K562 (cell line): ENCODE data around the gene GAL3ST3. TPM values are rescaled to one million over a fixed set of nuclear protein-coding genes. Genes with fewer than 3 reads are reported as not detected.

Experiments used
- ATAC-seq: fragments of 200-7000 bp; cut with Tn5 transposase; 3 replicates; pipeline ENCODE4 v1.9.1; 2020; ENCODE audit warnings: moderate library complexity
- BruUV-seq: library from RNA; stranded (reverse); fragments of 400-500 nt; replicated peaks from 2 replicates; lab custom pipeline; 2021; lab: Mats Ljungman, UMichigan
- CTCF ChIA-PET: fragments of 300-600 bp; formaldehyde crosslinking; extraction: SDS; loops from one replicate; lab custom pipeline; 2021; ENCODE audit warnings: low intra/inter-chr PET ratio; lab: Yijun Ruan, JAX
- POLR2A ChIA-PET: fragments of 300-600, 350-650 bp; sonication (Branson Sonifier 250); formaldehyde crosslinking; extraction: SDS; loops from one replicate; lab custom pipeline; 2021; ENCODE audit warnings: antibody characterized with exemption, inconsistent platforms; lab: Yijun Ruan, JAX
- DNase-seq, 4 experiments: peaks; one replicate each; pipeline versions ENCODE4 v3.0.0 to v3.0.0-alpha.2; 2011 to 2018; ENCODE audit warnings: low spot score in 3 of 4, mixed read lengths in 3 of 4; ENCODE audit errors: extremely low read depth in 1 of 4
- FAIRE-seq: peaks from 2 replicates; lab custom pipeline; 2011; peaks lifted over from hg19 to GRCh38; lab: Jason Lieb, UNC
- H2AFZ ChIP-seq: 2 replicates; pipeline ENCODE4 v1.6.0; 2011; ENCODE audit warnings: low read depth, low read length, control low read depth, inconsistent platforms
- H3K27ac ChIP-seq: fragments of 200-600 bp; 3 replicates; pipeline ENCODE4 v1.8.0; 2011; ENCODE audit warnings: low read depth, mild to moderate bottlenecking, control low read depth, inconsistent platforms, low read length, moderate library complexity, mixed read lengths; ENCODE audit errors: extremely low read depth
- H3K27me3 ChIP-seq, 2 experiments: fragments of 300-600 bp in 1 of 2; 2 replicates in 1 of 2; 3 replicates in 1 of 2; pipeline versions ENCODE4 v1.6.0 to v1.8.0; 2011; ENCODE audit warnings: inconsistent platforms in 2 of 2, low read length in 2 of 2, mild to moderate bottlenecking in 1 of 2, mixed read lengths in 1 of 2, moderate library complexity in 1 of 2; ENCODE audit not compliant: control insufficient read depth in 2 of 2, insufficient read depth in 2 of 2
- H3K36me3 ChIP-seq: fragments of 300-600 bp; 3 replicates; pipeline ENCODE4 v1.8.0; 2011; ENCODE audit warnings: mild to moderate bottlenecking, low read length, inconsistent platforms; ENCODE audit not compliant: control insufficient read depth, insufficient read depth
- H3K4me1 ChIP-seq, 2 experiments: fragments of 200-600 bp in 1 of 2; replicated peaks in 1 of 2; 2 replicates in 1 of 2; 3 replicates in 1 of 2; pipeline versions ENCODE4 v1.5.1 to v1.8.0; 2011; ENCODE audit warnings: inconsistent platforms in 2 of 2, low read length in 2 of 2, mild to moderate bottlenecking in 1 of 2, mixed read lengths in 1 of 2, moderate library complexity in 1 of 2; ENCODE audit not compliant: control insufficient read depth in 2 of 2, insufficient read depth in 2 of 2
- H3K4me2 ChIP-seq: 2 replicates; pipeline ENCODE4 v1.6.1; 2011; ENCODE audit warnings: low read length, control low read depth, inconsistent platforms, mixed read lengths; ENCODE audit not compliant: insufficient read depth
- H3K4me3 ChIP-seq: fragments of 200-600 bp; sonication (generic), shearing (Covaris generic); 2 replicates; pipeline ENCODE4 v1.5.1; 2016; ENCODE audit warnings: control low read depth, inconsistent platforms
- H3K79me2 ChIP-seq: fragments of 200-600 bp; 3 replicates; pipeline ENCODE4 v1.8.0; 2011; ENCODE audit warnings: low read length, inconsistent platforms; ENCODE audit not compliant: control insufficient read depth, insufficient read depth
- H3K9ac ChIP-seq, 2 experiments: 2 replicates each; pipeline versions ENCODE4 v1.6.0 to v1.6.1; 2011; ENCODE audit warnings: low read depth in 2 of 2, low read length in 2 of 2, control low read depth in 1 of 2, inconsistent platforms in 1 of 2, mild to moderate bottlenecking in 1 of 2, mixed read lengths in 1 of 2; ENCODE audit not compliant: insufficient read depth in 1 of 2
- H3K9me1 ChIP-seq: one replicate; pipeline ENCODE4 v1.6.0; 2011; ENCODE audit warnings: inconsistent platforms, mild to moderate bottlenecking, low read length, moderate library complexity; ENCODE audit not compliant: control insufficient read depth, insufficient read depth
- H3K9me3 ChIP-seq: replicated peaks from 2 replicates; pipeline ENCODE4 v1.5.1; 2011; ENCODE audit warnings: low read depth, low read length, inconsistent platforms; ENCODE audit not compliant: control insufficient read depth, insufficient read depth
- H4K20me1 ChIP-seq: replicated peaks from 2 replicates; pipeline ENCODE4 v1.6.1; 2011; ENCODE audit warnings: low read length, inconsistent platforms, mixed read lengths; ENCODE audit not compliant: control insufficient read depth, insufficient read depth
- ARNT ChIP-seq, 2 experiments: fragments of 450-650 bp; IDR thresholded peaks; 2 replicates each; pipeline ENCODE4 v1.6.1; 2016; ENCODE audit warnings: mild to moderate bottlenecking in 1 of 2
- DDX20 ChIP-seq: fragments of 450-650 bp; IDR thresholded peaks from 2 replicates; pipeline ENCODE4 v1.6.1; 2016; ENCODE audit warnings: missing genetic modification characterization, low read depth, mild to moderate bottlenecking, missing compliant biosample characterization, moderate library complexity
- HCFC1 ChIP-seq: IDR thresholded peaks from 2 replicates; pipeline ENCODE4 v1.6.1; 2012; ENCODE audit warnings: low read depth, low read length, improper control_type of control experiment
- PHB ChIP-seq: fragments of 250-450 bp; sonication (Bioruptor Pico); IDR thresholded peaks from 2 replicates; pipeline ENCODE4 v1.5.0; 2021
- PPARD ChIP-seq: fragments of 250-450 bp; sonication (Bioruptor Pico); IDR thresholded peaks from 2 replicates; pipeline ENCODE4 v1.8.0; 2022; ENCODE audit warnings: inconsistent platforms, mild to moderate bottlenecking, moderate library complexity
- WGBS: fragments of 100-300 bp; shearing (Covaris generic); methylation state at CpG from one replicate; pipeline ENCODE4 v1.1.6; 2016; ENCODE audit warnings: low coverage, mixed read lengths; ENCODE audit not compliant: insufficient coverage; ENCODE audit errors: missing lambda C conversion rate; 5-methylcytosine and 5-hydroxymethylcytosine counted together
- in situ Hi-C: fragments of 300-500 bp; cut with MboI; formaldehyde crosslinking; loops from 4 replicates; pipeline ENCODE4 v1.15.0; 2018; ENCODE audit warnings: inconsistent platforms, mixed read lengths
- intact Hi-C: fragments of 100-400 bp; cut with micrococcal nuclease; formaldehyde crosslinking; loops from 2 replicates; pipeline ENCODE4 v1.14.2; 2022
- polyA plus RNA-seq, 8 experiments: library from polyadenylated mRNA; depleted of rRNA in 4 of 8; stranded (reverse) in 5 of 8; unstranded in 3 of 8; fragments of >200 nt; fragmentation: Nextera tagmentation in 2 of 8; fragmentation: Illumina TruSeq in 1 of 8; extraction: Ambion mirVana in 2 of 8; extraction: Trizol in 1 of 8; gene quantifications; 2 replicates each; pipeline versions ENCODE4 v1.2.1 to v1.2.3, GENCODE V29; 2011 to 2014; ENCODE audit warnings: inconsistent platforms in 1 of 8, missing spikeins in 1 of 8
- total RNA-seq, 7 experiments: library from RNA; depleted of rRNA in 6 of 7; stranded (reverse); fragments of >200 nt in 6 of 7; fragmentation: Illumina TruSeq in 2 of 7; extraction: Trizol in 2 of 7; gene quantifications; 2 replicates each; pipeline versions ENCODE4 v1.2.1 to v1.2.3, GENCODE V29; 2011 to 2021; ENCODE audit warnings: low replicate concordance in 1 of 7
- TF ChIP-seq, protein P1 (sequence below), 2 experiments: fragments of 150-350 bp in 1 of 2; IDR thresholded peaks; 2 replicates each; pipeline ENCODE4 v1.6.1; 2012 to 2016; ENCODE audit warnings: low read depth in 2 of 2, low read length in 2 of 2, mild to moderate bottlenecking in 1 of 2, moderate library complexity in 1 of 2
- TF ChIP-seq, protein P2 (sequence below): sonication (generic); formaldehyde crosslinking; IDR thresholded peaks from 2 replicates; pipeline ENCODE4 v1.8.0; 2022; ENCODE audit warnings: missing genetic modification reagents, mild to moderate bottlenecking, borderline replicate concordance

GAL3ST3 gene
- total and polyA plus RNA-seq, 9 of the 15 experiments (the other 6 are each of a cell fraction or from before 2014, with no cell fraction given): not detected

DNA sequence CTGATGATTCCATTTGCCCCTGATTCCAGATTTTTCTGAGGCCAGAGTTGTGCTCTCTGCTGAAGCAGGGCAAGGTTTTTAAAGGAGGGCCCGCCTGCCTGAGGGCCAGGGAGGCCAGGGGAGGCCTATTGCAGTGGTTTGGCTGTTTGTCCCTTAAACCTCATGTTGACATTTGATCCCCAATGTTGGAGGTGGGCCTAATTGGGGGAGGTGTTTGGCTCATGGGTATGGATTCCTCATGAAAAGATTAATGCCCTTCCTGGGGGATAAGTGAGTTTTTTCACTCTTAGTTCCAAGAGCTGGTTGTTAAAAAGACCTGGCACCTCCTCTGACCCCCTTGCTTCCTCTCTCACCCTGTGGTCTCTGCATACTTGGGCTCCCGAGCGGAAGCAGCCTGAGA lies 9.2 kb downstream of the GAL3ST3 start:
- no peak overlapping the region for H2AFZ ChIP-seq
- H3K4me1 ChIP-seq: no peaks in the 10 kb centered on the region; a peak in 1 of 5 replicates
- H3K27me3 ChIP-seq: peaks cover 0 to 8% of the 10 kb centered on the region in 2 experiments; a peak in 3 of 5 replicates
- in situ Hi-C loops (no loop called here), intact Hi-C loops (no loop called here)
- peaks cover 3% of the 10 kb centered on the region; the same call in 1 of the 2 replicates for H3K9me3 ChIP-seq
- ChIA-PET CTCF (no interaction called here), POLR2A (interaction anchor here (0.6 to 0.9 kb wide), 3 partner anchors 18 to 141 kb away, joined by 3 read pairs; no protein-coding TSS in a partner anchor)
- no peak overlapping the region for H3K4me3 ChIP-seq
- FAIRE-seq (no peak), ATAC-seq (no peak), DNase-seq (no peak)
- no peaks in the 10 kb centered on the region for H3K9me1 ChIP-seq
- no peaks in the 10 kb centered on the region for H3K79me2 ChIP-seq
- 19% methylated on average over 3 of the region's 3 CpGs for WGBS
- H3K27ac ChIP-seq: no peak overlapping the region
- H3K9ac ChIP-seq: no peak overlapping the region
- no peaks in the 10 kb centered on the region for H4K20me1 ChIP-seq
- TF ChIP-seq HCFC1: no peak
- TF ChIP-seq, protein P1, sequence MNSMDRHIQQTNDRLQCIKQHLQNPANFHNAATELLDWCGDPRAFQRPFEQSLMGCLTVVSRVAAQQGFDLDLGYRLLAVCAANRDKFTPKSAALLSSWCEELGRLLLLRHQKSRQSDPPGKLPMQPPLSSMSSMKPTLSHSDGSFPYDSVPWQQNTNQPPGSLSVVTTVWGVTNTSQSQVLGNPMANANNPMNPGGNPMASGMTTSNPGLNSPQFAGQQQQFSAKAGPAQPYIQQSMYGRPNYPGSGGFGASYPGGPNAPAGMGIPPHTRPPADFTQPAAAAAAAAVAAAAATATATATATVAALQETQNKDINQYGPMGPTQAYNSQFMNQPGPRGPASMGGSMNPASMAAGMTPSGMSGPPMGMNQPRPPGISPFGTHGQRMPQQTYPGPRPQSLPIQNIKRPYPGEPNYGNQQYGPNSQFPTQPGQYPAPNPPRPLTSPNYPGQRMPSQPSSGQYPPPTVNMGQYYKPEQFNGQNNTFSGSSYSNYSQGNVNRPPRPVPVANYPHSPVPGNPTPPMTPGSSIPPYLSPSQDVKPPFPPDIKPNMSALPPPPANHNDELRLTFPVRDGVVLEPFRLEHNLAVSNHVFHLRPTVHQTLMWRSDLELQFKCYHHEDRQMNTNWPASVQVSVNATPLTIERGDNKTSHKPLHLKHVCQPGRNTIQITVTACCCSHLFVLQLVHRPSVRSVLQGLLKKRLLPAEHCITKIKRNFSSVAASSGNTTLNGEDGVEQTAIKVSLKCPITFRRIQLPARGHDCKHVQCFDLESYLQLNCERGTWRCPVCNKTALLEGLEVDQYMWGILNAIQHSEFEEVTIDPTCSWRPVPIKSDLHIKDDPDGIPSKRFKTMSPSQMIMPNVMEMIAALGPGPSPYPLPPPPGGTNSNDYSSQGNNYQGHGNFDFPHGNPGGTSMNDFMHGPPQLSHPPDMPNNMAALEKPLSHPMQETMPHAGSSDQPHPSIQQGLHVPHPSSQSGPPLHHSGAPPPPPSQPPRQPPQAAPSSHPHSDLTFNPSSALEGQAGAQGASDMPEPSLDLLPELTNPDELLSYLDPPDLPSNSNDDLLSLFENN (IDR thresholded peaks at IDR 0.05; ENCODE audit: low read depth in 2 of 2, low read length in 2 of 2): no peak
- TF ChIP-seq, protein P2, sequence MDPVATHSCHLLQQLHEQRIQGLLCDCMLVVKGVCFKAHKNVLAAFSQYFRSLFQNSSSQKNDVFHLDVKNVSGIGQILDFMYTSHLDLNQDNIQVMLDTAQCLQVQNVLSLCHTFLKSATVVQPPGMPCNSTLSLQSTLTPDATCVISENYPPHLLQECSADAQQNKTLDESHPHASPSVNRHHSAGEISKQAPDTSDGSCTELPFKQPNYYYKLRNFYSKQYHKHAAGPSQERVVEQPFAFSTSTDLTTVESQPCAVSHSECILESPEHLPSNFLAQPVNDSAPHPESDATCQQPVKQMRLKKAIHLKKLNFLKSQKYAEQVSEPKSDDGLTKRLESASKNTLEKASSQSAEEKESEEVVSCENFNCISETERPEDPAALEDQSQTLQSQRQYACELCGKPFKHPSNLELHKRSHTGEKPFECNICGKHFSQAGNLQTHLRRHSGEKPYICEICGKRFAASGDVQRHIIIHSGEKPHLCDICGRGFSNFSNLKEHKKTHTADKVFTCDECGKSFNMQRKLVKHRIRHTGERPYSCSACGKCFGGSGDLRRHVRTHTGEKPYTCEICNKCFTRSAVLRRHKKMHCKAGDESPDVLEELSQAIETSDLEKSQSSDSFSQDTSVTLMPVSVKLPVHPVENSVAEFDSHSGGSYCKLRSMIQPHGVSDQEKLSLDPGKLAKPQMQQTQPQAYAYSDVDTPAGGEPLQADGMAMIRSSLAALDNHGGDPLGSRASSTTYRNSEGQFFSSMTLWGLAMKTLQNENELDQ (CRISPR knock-in tag): no peak
- no peak for TF ChIP-seq PHB (CRISPR knock-in tag)
- no peak for TF ChIP-seq DDX20 (tag)
- TF ChIP-seq ARNT (IDR thresholded peaks at IDR 0.05): no peak
- TF ChIP-seq PPARD (CRISPR knock-in tag): no peak
- H3K36me3 ChIP-seq: no peaks in the 10 kb centered on the region
- H3K4me2 ChIP-seq: no peak overlapping the region
- no TSS peak for BruUV-seq
